Measurements from ENCODE around the gene SORBS1. TPM values are rescaled to one million over a fixed set of nuclear protein-coding genes. Genes with fewer than 3 reads are reported as not detected.

Gene SORBS1
- total and polyA plus RNA-seq, 12 donors = 140 to 1,253 (median 1,042) TPM

GRCh38 chr10:95524358-95525032, 36.7 kb downstream of the SORBS1 start:
- no peak for DNase-seq
- no peak overlapping the region for H3K4me3 ChIP-seq
- no peak for ATAC-seq
- H3K27ac ChIP-seq = peak overlapping the region in 3 of 10 donors; percentile 9 to 50 (median 11)
- H3K9me3 ChIP-seq = no peaks in the 10 kb centered on the region
- 88 to 90% methylated on average over 7 of the region's 7 CpGs for WGBS, 2 donors
- H3K4me1 ChIP-seq = peaks cover 9 to 96% (median 73%) of the 10 kb centered on the region in 9 donors
- no peak for TF ChIP-seq CTCF (IDR thresholded peaks at IDR 0.05)
- H3K27me3 ChIP-seq = no peaks in the 10 kb centered on the region
- H3K36me3 ChIP-seq = no peaks in the 10 kb centered on the region
- intact Hi-C loops (cut with DNase I) = loop anchor here in 1 of 10 donors (5.0 kb wide), 1 partner anchor 33 kb away; no protein-coding TSS in a partner anchor

- Histone ChIP-seq H3K27me3 (no peaks in the 10 kb centered on the region), H3K36me3 (no peaks in the 10 kb centered on the region), H3K9me3 (no peaks in the 10 kb centered on the region), H3K4me1 (peaks cover 14 to 99% (median 75%) of the 10 kb centered on the region in 9 donors), H3K27ac (peak overlapping the region in 7 of 10 donors; percentile 21 to 80 (median 37)), H3K4me3 (no peak overlapping the region)
- no peak for ATAC-seq
- no peak for DNase-seq
- 93 to 95% methylated on average over 2 of the region's 2 CpGs for WGBS, 2 donors
- intact Hi-C loops (cut with DNase I) = loop anchor here in 1 of 10 donors (5.0 kb wide), 1 partner anchor 35 kb away; no protein-coding TSS in a partner anchor
- TF ChIP-seq CTCF (IDR thresholded peaks at IDR 0.05) = no peak
These were observed 39.1 kb downstream of the SORBS1 start for GRCh38 chr10:95522117-95522516.

GRCh38 chr10:95520617-95521016, 40.6 kb downstream of the SORBS1 start:
- WGBS, 2 donors = 94 to 95% methylated on average over 1 of the region's 1 CpG
- peaks cover 18 to 99% (median 76%) of the 10 kb centered on the region in 9 donors for H3K4me1 ChIP-seq

More at GRCh38 chr10:95520617-95521016, 40.6 kb downstream of the SORBS1 start:
- ATAC-seq = no peak
- no peak for DNase-seq
- H3K9me3 ChIP-seq = no peaks in the 10 kb centered on the region
- H3K4me3 ChIP-seq = no peak overlapping the region
- TF ChIP-seq CTCF (IDR thresholded peaks at IDR 0.05) = no peak
- intact Hi-C loops (cut with DNase I) = loop anchor here in 1 of 10 donors (5.0 kb wide), 1 partner anchor 37 kb away; no protein-coding TSS in a partner anchor
- no peaks in the 10 kb centered on the region for H3K27me3 ChIP-seq
- no peaks in the 10 kb centered on the region for H3K36me3 ChIP-seq
- peak overlapping the region in 5 of 10 donors; percentile 4 to 80 (median 55) for H3K27ac ChIP-seq
